ENCODE results near the gene DCAF8L2.
"Not testable (repeated sequence)": the region's sequence is repeated elsewhere in the genome, so short reads cannot be mapped to it uniquely, and the experiment has no call there.

DCAF8L2 gene

DNA sequence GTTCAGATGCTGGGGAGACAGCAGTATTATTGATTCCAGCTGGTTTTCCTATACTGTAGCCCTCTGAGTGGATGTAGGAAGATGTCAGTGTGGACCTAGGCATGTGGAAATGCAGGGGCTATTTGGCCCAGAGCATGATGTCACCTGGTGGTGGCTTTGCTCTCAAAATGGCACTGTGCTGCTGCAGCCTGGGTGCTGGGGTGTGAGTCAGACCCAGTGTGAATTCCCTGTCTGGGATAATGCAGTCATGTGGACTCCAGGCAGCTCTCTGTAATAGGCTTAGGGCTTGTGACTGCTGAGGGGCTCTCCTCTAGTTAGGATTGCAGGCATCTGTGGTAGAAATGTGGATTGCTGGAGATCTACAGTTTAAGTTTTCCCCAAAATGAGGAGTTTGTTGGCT is 70.7 kb downstream of the DCAF8L2 start:
- no peak overlapping the region for H3K4me3 ChIP-seq (ENCODE audit: low read length)
- DNase-seq (ENCODE audit: low read depth), result no peak
- TF ChIP-seq, protein P1, sequence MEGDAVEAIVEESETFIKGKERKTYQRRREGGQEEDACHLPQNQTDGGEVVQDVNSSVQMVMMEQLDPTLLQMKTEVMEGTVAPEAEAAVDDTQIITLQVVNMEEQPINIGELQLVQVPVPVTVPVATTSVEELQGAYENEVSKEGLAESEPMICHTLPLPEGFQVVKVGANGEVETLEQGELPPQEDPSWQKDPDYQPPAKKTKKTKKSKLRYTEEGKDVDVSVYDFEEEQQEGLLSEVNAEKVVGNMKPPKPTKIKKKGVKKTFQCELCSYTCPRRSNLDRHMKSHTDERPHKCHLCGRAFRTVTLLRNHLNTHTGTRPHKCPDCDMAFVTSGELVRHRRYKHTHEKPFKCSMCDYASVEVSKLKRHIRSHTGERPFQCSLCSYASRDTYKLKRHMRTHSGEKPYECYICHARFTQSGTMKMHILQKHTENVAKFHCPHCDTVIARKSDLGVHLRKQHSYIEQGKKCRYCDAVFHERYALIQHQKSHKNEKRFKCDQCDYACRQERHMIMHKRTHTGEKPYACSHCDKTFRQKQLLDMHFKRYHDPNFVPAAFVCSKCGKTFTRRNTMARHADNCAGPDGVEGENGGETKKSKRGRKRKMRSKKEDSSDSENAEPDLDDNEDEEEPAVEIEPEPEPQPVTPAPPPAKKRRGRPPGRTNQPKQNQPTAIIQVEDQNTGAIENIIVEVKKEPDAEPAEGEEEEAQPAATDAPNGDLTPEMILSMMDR (IDR thresholded peaks at IDR 0.05; ENCODE audit: insufficient read depth, low read depth, low read length, missing control alignments), result no peak

DNA sequence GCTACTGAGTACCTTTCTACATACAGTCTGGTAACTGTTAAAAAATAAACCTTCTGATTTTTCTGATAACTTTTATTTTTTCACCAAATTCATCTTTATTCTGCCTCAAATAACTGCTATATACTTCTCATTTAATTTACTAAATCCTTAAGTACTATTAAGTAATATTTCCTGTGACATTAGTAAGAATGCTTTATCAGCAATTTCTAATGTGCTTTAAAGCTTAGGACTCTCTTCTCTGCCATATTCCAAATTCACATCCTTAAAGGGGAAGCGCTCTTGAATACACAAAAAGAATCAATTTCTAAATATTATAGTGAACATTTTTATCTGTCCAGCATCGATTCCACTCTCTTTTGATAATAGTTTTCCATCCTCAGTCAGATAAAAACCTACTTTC is 81.1 kb downstream of the DCAF8L2 start:
- no peak overlapping the region for H3K4me3 ChIP-seq (ENCODE audit: low read length)
- no peak for DNase-seq (ENCODE audit: low read depth)
- TF ChIP-seq, protein P1 (IDR thresholded peaks at IDR 0.05; ENCODE audit: insufficient read depth, low read depth, low read length, missing control alignments), result no peak

DNA sequence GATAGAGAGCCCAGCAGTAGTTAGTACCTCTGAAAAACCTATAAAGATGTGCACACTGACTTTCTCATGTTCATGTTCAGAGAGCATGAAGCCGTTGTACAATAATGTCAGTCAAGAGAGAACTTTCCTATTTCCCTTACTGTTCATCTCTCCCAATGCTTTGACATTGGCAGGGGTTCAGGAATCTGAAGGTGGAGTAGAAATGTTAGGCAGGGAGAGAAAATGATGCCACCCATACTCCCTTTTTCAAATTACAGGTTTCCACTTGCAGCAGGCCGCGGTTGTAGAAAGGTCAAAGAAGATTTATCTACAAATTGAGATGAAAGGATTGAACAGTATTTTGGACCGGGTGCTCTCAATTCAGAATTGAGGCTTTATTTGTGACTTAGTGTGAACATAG is 84.3 kb downstream of the DCAF8L2 start:
- TF ChIP-seq, protein P1 (IDR thresholded peaks at IDR 0.05; ENCODE audit: insufficient read depth, low read depth, low read length, missing control alignments), result no peak
- no peak overlapping the region for H3K4me3 ChIP-seq (ENCODE audit: low read length)
- DNase-seq (ENCODE audit: low read depth), result peak; percentile 40

DNA sequence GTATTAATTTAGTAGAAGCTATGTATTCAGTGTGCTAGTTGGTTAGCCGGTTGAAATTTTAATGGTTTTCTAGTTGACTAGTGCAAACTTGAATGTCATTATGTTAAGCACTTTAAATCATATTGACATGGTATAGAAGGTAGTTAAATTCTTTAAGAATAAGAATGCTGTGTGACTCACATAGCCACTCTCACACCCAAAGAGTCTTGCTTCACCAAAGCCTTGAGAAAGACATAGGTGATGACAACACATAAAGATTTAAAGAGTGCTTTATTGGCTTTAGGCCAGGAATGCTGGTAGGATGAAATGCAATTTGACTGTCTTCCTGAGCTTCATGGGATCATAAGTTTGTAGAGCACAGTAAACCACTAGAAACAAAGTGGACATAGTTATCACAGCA is 85.3 kb downstream of the DCAF8L2 start:
- peak; percentile 90 for DNase-seq (ENCODE audit: low read depth)
- no peak overlapping the region for H3K4me3 ChIP-seq (ENCODE audit: low read length)

DNA sequence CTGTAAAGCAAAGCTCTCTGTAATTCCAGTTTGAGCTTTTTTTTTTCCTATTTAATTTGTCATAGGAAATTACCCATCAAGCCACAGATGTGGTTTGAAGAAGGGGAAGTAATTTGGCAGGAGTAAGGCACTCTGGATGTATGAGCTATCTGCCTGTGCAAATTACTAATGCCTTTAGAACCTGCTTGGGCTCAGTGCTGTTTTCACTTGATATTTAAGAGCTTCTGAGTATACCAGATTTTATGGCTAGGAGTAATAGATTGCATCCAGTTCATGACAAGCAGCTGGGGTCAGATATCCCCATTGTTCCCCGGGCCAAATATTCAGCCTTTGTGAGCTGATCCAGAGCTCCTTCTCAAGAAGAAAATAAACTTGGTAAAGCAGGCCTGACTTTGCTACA is 89.1 kb downstream of the DCAF8L2 start:
- peak; percentile 25 for DNase-seq (ENCODE audit: low read depth)
- TF ChIP-seq, protein P1 (IDR thresholded peaks at IDR 0.05; ENCODE audit: insufficient read depth, low read depth, low read length, missing control alignments), result no peak
- no peak overlapping the region for H3K4me3 ChIP-seq (ENCODE audit: low read length)

More for the DNA sequence above, 85.3 kb downstream of the DCAF8L2 start:
- TF ChIP-seq, protein P1 (IDR thresholded peaks at IDR 0.05; ENCODE audit: insufficient read depth, low read depth, low read length, missing control alignments), result no peak

DNA sequence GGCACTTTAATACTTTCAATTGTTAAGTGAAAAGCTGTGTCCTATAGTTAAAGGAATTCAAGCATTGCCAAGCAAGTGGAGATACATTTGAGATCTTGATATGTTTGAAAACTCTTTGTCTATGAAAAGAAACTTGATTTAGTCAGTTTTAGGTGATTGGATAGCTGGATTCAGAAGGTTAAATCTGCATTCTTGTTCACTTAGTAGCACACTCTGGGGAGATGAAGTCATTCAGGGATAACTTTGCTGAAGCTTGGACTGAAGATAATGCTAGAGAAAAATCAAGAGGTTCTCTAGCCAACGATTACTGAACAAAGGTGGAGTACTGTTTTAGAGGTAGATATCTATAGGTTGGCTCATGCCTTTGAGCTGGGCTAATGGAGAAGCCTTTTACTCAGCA is 90.6 kb downstream of the DCAF8L2 start:
- peak; percentile 20 for DNase-seq (ENCODE audit: low read depth)
- TF ChIP-seq, protein P1 (IDR thresholded peaks at IDR 0.05; ENCODE audit: insufficient read depth, low read depth, low read length, missing control alignments), result no peak
- H3K4me3 ChIP-seq (ENCODE audit: low read length), result no peak overlapping the region

DNA sequence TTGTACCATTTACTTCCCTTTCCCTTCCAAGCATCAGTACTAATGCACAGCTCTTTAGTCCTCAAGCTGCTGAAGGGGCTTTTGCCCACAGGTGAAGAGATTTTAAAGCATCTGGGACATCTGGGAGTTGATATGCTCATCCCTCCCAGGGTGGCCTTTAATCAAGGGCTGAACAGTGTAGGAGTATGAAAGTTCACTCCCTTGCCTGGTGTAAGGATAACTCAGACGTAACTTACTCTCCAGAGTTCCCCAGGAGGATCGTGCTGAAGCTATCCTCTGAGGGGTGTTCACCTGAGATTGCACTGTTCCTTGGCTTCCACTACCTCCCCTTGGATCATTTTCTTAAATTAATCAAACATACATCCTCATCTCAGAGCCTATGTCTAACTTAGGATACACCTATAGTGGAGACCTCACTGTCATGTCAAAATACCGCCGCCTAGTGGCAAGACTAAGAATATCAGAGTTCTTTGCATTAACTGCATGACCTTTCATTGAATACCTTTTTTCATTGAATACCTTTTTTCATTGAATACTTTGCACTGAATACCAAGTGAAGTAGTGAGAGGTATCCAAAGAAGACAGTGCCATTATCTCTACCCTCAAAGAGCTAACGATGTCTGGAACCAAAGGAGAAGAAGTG is 93.5 kb downstream of the DCAF8L2 start:
- TF ChIP-seq, protein P1 (IDR thresholded peaks at IDR 0.05; ENCODE audit: insufficient read depth, low read depth, low read length, missing control alignments), result peak; percentile 50
- DNase-seq (ENCODE audit: low read depth), result peak; percentile 45

More for the DNA sequence above, 93.5 kb downstream of the DCAF8L2 start:
- H3K4me3 ChIP-seq (ENCODE audit: low read length), result not testable (repeated sequence)
